HCT116 (cell line): ENCODE data around the gene ELAVL2. TPM values are rescaled to one million over a fixed set of nuclear protein-coding genes. Genes with fewer than 3 reads are reported as not detected.

Experiments
- ATAC-seq: fragments of 200-7000 bp; cut with Tn5 transposase; 2 replicates; pipeline ENCODE4 v1.9.1; 2020; ENCODE audit warnings: mild to moderate bottlenecking, moderate library complexity
- BruUV-seq: library from RNA; stranded (reverse); fragments of 400-500 nt; replicated peaks from 2 replicates; lab custom pipeline; 2021; lab: Mats Ljungman, UMichigan
- CTCF ChIA-PET: fragments of 300-600 bp; sonication (Branson Sonifier 250); formaldehyde crosslinking; loops from one replicate; lab custom pipeline; 2021; ENCODE audit warnings: antibody characterized with exemption; lab: Charles Lee
- POLR2A ChIA-PET: fragments of 300-600, 350-600 bp; sonication (Branson Sonifier 250); formaldehyde crosslinking; loops from one replicate; lab custom pipeline; 2021; ENCODE audit warnings: antibody characterized with exemption; lab: Charles Lee
- RAD21 ChIA-PET, 2 experiments: fragments of 300-600 bp; sonication (Branson Sonifier 250); formaldehyde crosslinking; loops; one replicate each; lab custom pipeline; 2023; ENCODE audit warnings: low total read pairs in 2 of 2; ENCODE audit not compliant: uncharacterized antibody in 2 of 2, unreplicated experiment in 2 of 2, low non-redundant PET in 1 of 2; lab: Charles Lee
- DNase-seq: peaks from one replicate; pipeline ENCODE4 v3.0.0-alpha.2; 2010; ENCODE audit warnings: low read depth, low spot score
- H2AFZ ChIP-seq: fragments of 200-600 bp; shearing (Covaris generic), sonication (generic); 2 replicates; pipeline ENCODE4 v1.6.1; 2017; ENCODE audit warnings: low read depth, mixed run types, mixed read lengths, antibody characterized with exemption, low read length; ENCODE audit not compliant: poor library complexity, severe bottlenecking
- H3K27ac ChIP-seq: 2 replicates; pipeline ENCODE4 v1.5.1; 2012; ENCODE audit warnings: low read depth, low read length
- H3K27me3 ChIP-seq: fragments of 200-600 bp; sonication (generic); 2 replicates; pipeline ENCODE4 v1.6.1; 2016; ENCODE audit warnings: mixed run types, low read length, mixed read lengths; ENCODE audit not compliant: insufficient read depth
- H3K36me3 ChIP-seq, 2 experiments: fragments of 200-500 bp in 1 of 2; fragments of 200-600 bp in 1 of 2; sonication (Bioruptor generic) in 1 of 2; sonication (generic) in 1 of 2; 2 replicates each; pipeline versions ENCODE4 v1.5.1 to v1.6.1; 2014 to 2016; ENCODE audit warnings: low read length in 2 of 2, inconsistent platforms in 1 of 2, mixed read lengths in 1 of 2, mixed run types in 1 of 2; ENCODE audit not compliant: insufficient read depth in 2 of 2, control insufficient read depth in 1 of 2
- H3K4me1 ChIP-seq, 2 experiments: fragments of 200-600 bp in 1 of 2; sonication (generic) in 1 of 2; 2 replicates each; pipeline versions ENCODE4 v1.5.1 to v1.6.1; 2012 to 2017; ENCODE audit warnings: low read length in 2 of 2, inconsistent platforms in 1 of 2, mild to moderate bottlenecking in 1 of 2, mixed read lengths in 1 of 2, mixed run types in 1 of 2, moderate library complexity in 1 of 2; ENCODE audit not compliant: insufficient read depth in 2 of 2, control insufficient read depth in 1 of 2
- H3K4me2 ChIP-seq: fragments of 200-600 bp; sonication (generic); 2 replicates; pipeline ENCODE4 v1.6.1; 2017; ENCODE audit warnings: mixed run types, low read length, mixed read lengths
- H3K4me3 ChIP-seq, 2 experiments: fragments of 200-600 bp in 1 of 2; sonication (generic) in 1 of 2; replicated peaks in 1 of 2; 2 replicates each; pipeline ENCODE4 v1.5.1; 2011 to 2016; ENCODE audit warnings: low read length in 2 of 2, control low read depth in 1 of 2, low read depth in 1 of 2, mild to moderate bottlenecking in 1 of 2, mixed read lengths in 1 of 2, mixed run types in 1 of 2
- H3K79me2 ChIP-seq: fragments of 200-600 bp; sonication (generic); 2 replicates; pipeline ENCODE4 v1.6.1; 2017; ENCODE audit warnings: mild to moderate bottlenecking, mixed run types, low read length, moderate library complexity, mixed read lengths; ENCODE audit not compliant: insufficient read depth
- H3K9ac ChIP-seq: fragments of 200-600 bp; sonication (generic); 2 replicates; pipeline ENCODE4 v1.6.1; 2016; ENCODE audit warnings: low read length, mixed read lengths
- H3K9me2 ChIP-seq: fragments of 200-600 bp; sonication (generic), shearing (Covaris generic); 2 replicates; pipeline ENCODE4 v1.6.1; 2017; ENCODE audit warnings: mixed run types, mild to moderate bottlenecking, moderate library complexity; ENCODE audit not compliant: insufficient read depth
- H3K9me3 ChIP-seq, 2 experiments: fragments of 200-500 bp in 1 of 2; fragments of 200-600 bp in 1 of 2; sonication (Bioruptor generic) in 1 of 2; sonication (generic) in 1 of 2; 2 replicates each; pipeline ENCODE4 v1.6.1; 2014 to 2017; ENCODE audit warnings: low read length in 2 of 2, mixed read lengths in 2 of 2, inconsistent platforms in 1 of 2, low read depth in 1 of 2, mild to moderate bottlenecking in 1 of 2, mixed run types in 1 of 2, moderate library complexity in 1 of 2; ENCODE audit not compliant: control insufficient read depth in 1 of 2, insufficient read depth in 1 of 2
- H4K20me1 ChIP-seq: fragments of 200-600 bp; sonication (generic), shearing (Covaris generic); 2 replicates; pipeline ENCODE4 v1.6.1; 2017; ENCODE audit warnings: mixed run types, mild to moderate bottlenecking, moderate library complexity; ENCODE audit not compliant: insufficient read depth
- ATF3 ChIP-seq: IDR thresholded peaks from 2 replicates; pipeline ENCODE4 v1.6.1; 2012
- CBX3 ChIP-seq: IDR thresholded peaks from 2 replicates; pipeline ENCODE4 v1.6.1; 2012; ENCODE audit warnings: low read depth
- CTCF ChIP-seq, 3 experiments: fragments of 200-600 bp in 1 of 3; sonication (generic) in 1 of 3; IDR thresholded peaks in 2 of 3; conservative IDR thresholded peaks in 1 of 3; 2 replicates each; pipeline ENCODE4 v1.5.1; 2012 to 2017; ENCODE audit warnings: low read depth in 2 of 3, low read length in 2 of 3, antibody characterized with exemption in 1 of 3, borderline replicate concordance in 1 of 3, control low read depth in 1 of 3, mild to moderate bottlenecking in 1 of 3, mixed read lengths in 1 of 3, mixed run types in 1 of 3, moderate library complexity in 1 of 3; ENCODE audit not compliant: insufficient read depth in 1 of 3
- ELF1 ChIP-seq: IDR thresholded peaks from 2 replicates; pipeline ENCODE4 v1.6.1; 2012; ENCODE audit warnings: low read depth, borderline replicate concordance
- EZH2phosphoT487 ChIP-seq: fragments of 200-600 bp; IDR thresholded peaks from 2 replicates; pipeline ENCODE4 v1.6.1; 2018; ENCODE audit warnings: antibody characterized with exemption, borderline replicate concordance
- FOSL1 ChIP-seq: IDR thresholded peaks from 2 replicates; pipeline ENCODE4 v1.6.1; 2012; ENCODE audit warnings: low read depth
- JUND ChIP-seq: IDR thresholded peaks from 2 replicates; pipeline ENCODE4 v1.6.1; 2012
- POLR2A ChIP-seq: IDR thresholded peaks from 2 replicates; pipeline ENCODE4 v1.7.0; 2011; ENCODE audit warnings: borderline replicate concordance; ENCODE audit not compliant: insufficient read depth, insufficient read length; ENCODE audit errors: extremely low read depth
- SRF ChIP-seq: IDR thresholded peaks from 2 replicates; pipeline ENCODE4 v1.6.1; 2012; ENCODE audit warnings: low read depth
- TCF7L2 ChIP-seq: IDR thresholded peaks from 2 replicates; pipeline ENCODE4 v1.7.0; 2011; ENCODE audit warnings: borderline replicate concordance, inconsistent platforms; ENCODE audit not compliant: insufficient read depth, insufficient read length; ENCODE audit errors: extremely low read depth
- YY1 ChIP-seq: IDR thresholded peaks from 2 replicates; pipeline ENCODE4 v1.6.1; 2011; ENCODE audit warnings: low read length, low read depth, moderate library complexity, mild to moderate bottlenecking; ENCODE audit not compliant: insufficient replicate concordance; ENCODE audit errors: extremely low read depth
- ZBTB33 ChIP-seq: IDR thresholded peaks from 2 replicates; pipeline ENCODE4 v1.6.1; 2011; ENCODE audit warnings: mild to moderate bottlenecking, low read length, moderate library complexity; ENCODE audit not compliant: insufficient replicate concordance; ENCODE audit errors: extremely low read depth
- ZFX ChIP-seq: fragments of 450-650 bp; IDR thresholded peaks from 2 replicates; pipeline ENCODE4 v1.6.1; 2017
- intact Hi-C: fragments of 100-400 bp; cut with micrococcal nuclease; formaldehyde crosslinking; loops from 2 replicates; pipeline ENCODE4 v1.10.0; 2022
- total RNA-seq: library from RNA; stranded (reverse); gene quantifications from one replicate; pipeline ENCODE4 v1.2.1, GENCODE V29; 2021; ENCODE audit not compliant: unreplicated experiment

Gene ELAVL2
- total RNA-seq, 1 experiment from 2014 or later, result not detected

GRCh38 chr9:23855873-23856604, 30.0 kb upstream of the ELAVL2 start (continued):
- TF ChIP-seq ZBTB33 (no peak), JUND (no peak), TCF7L2 (no peak), SRF (no peak), FOSL1 (no peak), YY1 (no peak)

- DNase-seq, result no peak
- Histone ChIP-seq H3K4me1 (no peaks in the 10 kb centered on the region), H3K27ac (no peak overlapping the region), H3K9ac (no peak overlapping the region), H4K20me1 (no peaks in the 10 kb centered on the region), H3K9me2 (no peaks in the 10 kb centered on the region), H3K36me3 (no peaks in the 10 kb centered on the region), H3K4me3 (no peak overlapping the region), H3K27me3 (no peaks in the 10 kb centered on the region), H3K4me2 (no peak overlapping the region), H3K79me2 (no peaks in the 10 kb centered on the region), H2AFZ (no peak overlapping the region), H3K9me3 (peaks cover 4 to 21% of the 10 kb centered on the region in 2 experiments; a peak in 2 of 4 replicates)
- POLR2A ChIA-PET, result no interaction called here
- ATAC-seq, result no peak
- RAD21 ChIA-PET, result no interaction called here
- no TSS peak for BruUV-seq
- TF ChIP-seq CBX3 (no peak), ATF3 (no peak), FOSL1 (no peak), CTCF (IDR thresholded peaks at IDR 0.05 in 2 of 3, conservative IDR thresholded peaks at IDR 0.05 in 1 of 3; ENCODE audit: borderline replicate concordance in 1 of 3, insufficient read depth in 1 of 3, low read depth in 2 of 3, low read length in 2 of 3) (no peak), EZH2phosphoT487 (no peak), ELF1 (no peak), ZFX (no peak), POLR2A (no peak)
- CTCF ChIA-PET, result no interaction called here
- intact Hi-C loops, result no loop called here
Observed at GRCh38 chr9:23850690-23851629, 24.9 kb upstream of the ELAVL2 start.
